Adipose tissue (tissue), 3 donors: Measurements from ENCODE around the gene HYCC2. TPM values are rescaled to one million over a fixed set of nuclear protein-coding genes. Genes with fewer than 3 reads are reported as not detected.
A peak's percentile ranks its signal among the peaks of the same experiment; 100 is the strongest.

ENCODE experiments used
- H3K27ac ChIP-seq: one replicate; pipeline ENCODE4 v1.5.1; 2013; ENCODE audit warnings: low read depth, low read length
- WGBS, 3 donors: extraction: QIAGEN DNeasy Blood & Tissue Kit; methylation state at CpG; one replicate each; pipeline ENCODE4 v1.1.7; 2013; 5-methylcytosine and 5-hydroxymethylcytosine counted together
- polyA plus RNA-seq, 3 donors: library from polyadenylated mRNA; stranded (reverse); fragments of 200-250 nt; gene quantifications; one replicate each; pipeline ENCODE4 v1.2.3, GENCODE V29; 2013
- donor health status: healthy with polysubstance abuse.
- donor health status: Bipolar disorder and iron deficiency.
- donor health status: healthy.

The HYCC2 gene
- 1 to 10 TPM; 1.5 to 6.7 (median 3.7) TPM for polyA plus RNA-seq

GRCh38 chr2:201071479-201072200 lies at the start of gene HYCC2, which contains the start of gene NDUFB3:
Gene HYCC2, minus strand, starts transcription at chr2:201071671. Its CDS starts 47,662 bp downstream, at chr2:201024009.
Gene NDUFB3, plus strand, starts transcription at chr2:201072001. Its CDS starts 6,882 bp downstream, at chr2:201078883.
- WGBS, 3 donors, result 0 to 1% (median 0%) methylated on average over 31 to 34 of the region's 34 CpGs
- H3K27ac ChIP-seq, result no peak within 1 kb of the TSS

GRCh38 chr2:201118961-201119854 lies 47.7 kb upstream of the HYCC2 start:
- 8 to 12% (median 9%) methylated on average over 12 of the region's 12 CpGs for WGBS, 3 donors
- peak overlapping the region; percentile 35 for H3K27ac ChIP-seq

- 0 to 1% (median 1%) methylated on average over 48 of the region's 48 CpGs for WGBS, 3 donors
- peak overlapping the region; percentile 35 for H3K27ac ChIP-seq
Measured at GRCh38 chr2:201118121-201118960, 46.9 kb upstream of the HYCC2 start.

GRCh38 chr2:201117735-201118094 lies 46.2 kb upstream of the HYCC2 start:
- peak overlapping the region; percentile 95 for H3K27ac ChIP-seq
- 7 to 13% (median 12%) methylated on average over 13 of the region's 13 CpGs for WGBS, 3 donors

GRCh38 chr2:201116959-201117734 lies 45.7 kb upstream of the HYCC2 start:
- 0 to 1% (median 1%) methylated on average over 22 of the region's 22 CpGs for WGBS, 3 donors

GRCh38 chr2:201116115-201116958 lies 44.9 kb upstream of the HYCC2 start, which contains the start of gene CFLAR:
Gene CFLAR, plus strand, starts transcription at chr2:201116164. Its CDS starts 13,702 bp downstream, at chr2:201129866.
- 0 to 1% (median 1%) methylated on average over 75 of the region's 75 CpGs for WGBS, 3 donors
- H3K27ac ChIP-seq, result peak within 1 kb of the TSS; percentile 95

More at GRCh38 chr2:201116959-201117734, 45.7 kb upstream of the HYCC2 start:
- H3K27ac ChIP-seq, result peak overlapping the region; percentile 95

- H3K27ac ChIP-seq, result peak overlapping the region; percentile 31
Measured at GRCh38 chr2:201114846-201115245, 43.4 kb upstream of the HYCC2 start.

- H3K27ac ChIP-seq, result no peak overlapping the region
- WGBS, 3 donors, result 64 to 92% (median 88%) methylated on average over 4 of the region's 4 CpGs
Measured at GRCh38 chr2:201114350-201114749, 42.9 kb upstream of the HYCC2 start.

GRCh38 chr2:201111096-201111495 lies 39.6 kb upstream of the HYCC2 start:
- WGBS, 3 donors, result 96 to 97% (median 96%) methylated on average over 3 of the region's 3 CpGs
- H3K27ac ChIP-seq, result no peak overlapping the region

- no peak overlapping the region for H3K27ac ChIP-seq
Measured at GRCh38 chr2:201110615-201111014, 39.1 kb upstream of the HYCC2 start.

GRCh38 chr2:201109186-201109585 lies 37.7 kb upstream of the HYCC2 start:
- WGBS, 3 donors, result 86 to 91% (median 91%) methylated on average over 4 of the region's 4 CpGs
- H3K27ac ChIP-seq, result no peak overlapping the region

GRCh38 chr2:201108341-201108740 lies 36.9 kb upstream of the HYCC2 start:
- no peak overlapping the region for H3K27ac ChIP-seq
- 92 to 96% (median 94%) methylated on average over 2 of the region's 2 CpGs for WGBS, 3 donors

GRCh38 chr2:201107624-201108023 lies 36.2 kb upstream of the HYCC2 start:
- WGBS, 3 donors, result 88 to 98% (median 89%) methylated on average over 2 of the region's 2 CpGs
- no peak overlapping the region for H3K27ac ChIP-seq

- 94 to 100% (median 100%) methylated on average over 1 of the region's 1 CpG for WGBS, 3 donors
- H3K27ac ChIP-seq, result no peak overlapping the region
Measured at GRCh38 chr2:201105759-201106158, 34.3 kb upstream of the HYCC2 start.

- H3K27ac ChIP-seq, result no peak overlapping the region
- 93 to 96% (median 96%) methylated on average over 3 of the region's 3 CpGs for WGBS, 3 donors
Measured at GRCh38 chr2:201100497-201100896, 29.0 kb upstream of the HYCC2 start.

- 68 to 98% (median 75%) methylated on average over 5 of the region's 5 CpGs for WGBS, 3 donors
- no peak overlapping the region for H3K27ac ChIP-seq
Measured at GRCh38 chr2:201093573-201093972, 22.1 kb upstream of the HYCC2 start.

GRCh38 chr2:201090574-201090973 lies 19.1 kb upstream of the HYCC2 start:
- WGBS, 3 donors, result 92% methylated on average over 4 of the region's 4 CpGs
- no peak overlapping the region for H3K27ac ChIP-seq
